Type B pancreatic cell (in vitro differentiated cells): ENCODE results near the gene ADA. TPM values are rescaled to one million over a fixed set of nuclear protein-coding genes. Genes with fewer than 3 reads are reported as not detected.

ENCODE experiments used
- DNase-seq: peaks from one replicate; pipeline ENCODE4 v3.0.0; 2021; ENCODE audit warnings: mixed read lengths; ENCODE audit not compliant: unreplicated experiment; ENCODE audit errors: extremely low spot score
- H3K27ac Mint-ChIP-seq: 2 replicates; pipeline ENCODE4 v1.8.0; 2021; ENCODE audit warnings: mild to moderate bottlenecking, mixed read lengths
- H3K27me3 Mint-ChIP-seq: 2 replicates; pipeline ENCODE4 v1.8.0; 2021; ENCODE audit warnings: mixed read lengths
- H3K36me3 Mint-ChIP-seq: 2 replicates; pipeline ENCODE4 v1.8.0; 2021; ENCODE audit warnings: mixed read lengths
- H3K4me1 Mint-ChIP-seq: one replicate; pipeline ENCODE4 v1.8.0; 2021; ENCODE audit warnings: mixed read lengths; ENCODE audit not compliant: unreplicated experiment
- H3K4me3 Mint-ChIP-seq: 2 replicates; pipeline ENCODE4 v1.8.0; 2021; ENCODE audit warnings: mild to moderate bottlenecking, mixed read lengths
- H3K9me3 Mint-ChIP-seq: 2 replicates; pipeline ENCODE4 v1.8.0; 2021; ENCODE audit warnings: mixed read lengths
- CTCF ChIP-seq: fragments of 200-600 bp; sonication (generic); conservative IDR thresholded peaks from 2 replicates; pipeline ENCODE4 v1.5.0; 2021; ENCODE audit warnings: antibody characterized with exemption, mild to moderate bottlenecking
- total RNA-seq: library from RNA; stranded (reverse); gene quantifications from 2 replicates; pipeline ENCODE4 v1.2.1, GENCODE V29; 2021; ENCODE audit warnings: low replicate concordance

The ADA gene
- total RNA-seq, 1 donor from 2014 or later: 15.1 TPM

DNA sequence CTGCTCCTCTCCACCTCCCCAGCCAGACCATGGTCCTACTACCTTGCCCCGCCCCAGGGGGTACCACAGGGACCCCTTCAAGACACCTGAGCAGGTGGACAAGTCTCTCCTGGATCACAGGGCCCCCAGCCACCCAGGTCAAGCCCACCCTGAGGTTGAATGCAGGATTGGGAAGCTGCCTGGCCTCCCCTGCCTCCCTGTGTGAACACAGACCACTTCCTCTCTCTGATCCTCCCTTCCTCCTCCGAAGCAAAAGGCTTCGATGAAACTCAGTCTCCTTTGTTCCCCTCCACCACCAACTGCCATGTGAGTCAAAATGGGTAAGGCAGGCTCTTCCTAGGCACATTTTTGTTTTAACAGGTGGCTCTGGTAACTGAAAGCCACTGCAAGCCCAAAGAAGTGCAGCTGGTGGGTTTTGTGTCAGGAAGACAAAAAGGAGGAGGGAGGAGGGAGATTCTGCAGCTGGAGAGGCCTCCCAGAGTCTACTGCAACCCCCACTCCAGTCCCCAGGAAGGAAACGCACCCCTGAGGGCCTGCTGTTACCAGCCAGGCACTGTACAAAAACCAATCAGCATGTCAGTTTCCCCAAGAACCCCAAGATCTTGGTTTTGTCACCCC lies 5.4 kb downstream of the ADA start:
- Mint-ChIP-seq H3K27ac (no peak overlapping the region), H3K36me3 (peaks cover 3% of the 10 kb centered on the region), H3K4me1 (peaks cover 38% of the 10 kb centered on the region), H3K27me3 (peaks cover 3% of the 10 kb centered on the region), H3K9me3 (no peaks in the 10 kb centered on the region), H3K4me3 (no peak overlapping the region)
- TF ChIP-seq CTCF: no peak
- DNase-seq: no peak

GRCh38 chr20:44644667-44645131 lies 6.8 kb downstream of the ADA start:
- Mint-ChIP-seq H3K4me1 (peaks cover 44% of the 10 kb centered on the region), H3K27ac (no peak overlapping the region), H3K36me3 (peaks cover 3% of the 10 kb centered on the region), H3K4me3 (no peak overlapping the region), H3K27me3 (peaks cover 3% of the 10 kb centered on the region), H3K9me3 (no peaks in the 10 kb centered on the region)
- TF ChIP-seq CTCF: no peak
- DNase-seq: no peak

DNA sequence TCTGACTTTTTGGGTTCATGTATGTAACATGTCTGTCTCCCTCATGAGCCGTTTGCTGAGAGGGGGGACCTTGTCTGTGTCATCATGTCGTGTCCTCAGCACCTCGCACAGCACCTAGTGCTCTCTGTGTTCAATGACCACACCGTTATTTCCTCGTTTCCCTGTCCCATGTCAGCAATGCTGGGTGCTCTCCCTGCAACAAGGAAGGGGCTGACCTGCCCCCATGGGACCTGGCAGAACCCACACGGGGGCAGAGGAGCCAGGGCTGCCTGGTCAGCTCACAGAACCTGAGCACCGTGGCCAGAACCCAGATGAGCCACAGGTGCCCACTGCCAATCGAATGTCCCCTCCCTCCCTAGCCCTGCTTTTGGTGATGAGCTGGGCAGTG lies 7.3 kb downstream of the ADA start:
- no peak overlapping the region for H3K4me3 Mint-ChIP-seq
- H3K4me1 Mint-ChIP-seq: peaks cover 44% of the 10 kb centered on the region

DNA sequence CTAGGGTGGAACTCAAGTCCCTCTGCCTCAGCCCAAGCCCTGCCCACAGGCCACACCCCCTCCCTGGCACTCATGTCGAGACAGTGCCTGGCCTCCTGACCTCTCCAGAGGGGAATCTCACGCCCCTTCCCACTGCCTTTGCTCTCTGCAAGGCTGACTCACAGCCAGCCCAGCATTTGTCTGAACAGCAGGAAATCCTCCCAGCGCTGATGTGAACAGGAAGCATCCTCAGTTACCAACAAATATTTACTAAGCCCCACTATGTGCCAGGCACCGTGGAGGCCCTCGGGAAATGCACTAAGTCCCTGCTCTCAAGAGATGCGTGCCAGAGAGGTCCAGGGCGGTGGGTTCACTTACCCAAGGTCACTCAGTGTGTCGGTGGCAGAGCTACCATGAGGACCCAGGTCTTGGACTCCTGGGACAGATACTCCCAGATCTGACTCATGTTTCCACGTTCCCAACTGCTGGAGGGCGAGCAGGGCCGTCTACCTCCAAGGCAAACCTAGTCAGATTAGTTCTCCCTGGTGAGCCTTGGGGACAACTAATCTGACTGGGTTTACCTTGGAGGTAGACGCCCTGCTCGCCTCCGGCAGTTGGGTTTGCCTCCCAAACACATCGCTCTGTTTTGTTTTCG lies 7.8 kb downstream of the ADA start:
- DNase-seq: no peak
- Mint-ChIP-seq H3K27me3 (no peaks in the 10 kb centered on the region), H3K4me3 (no peak overlapping the region), H3K27ac (no peak overlapping the region), H3K4me1 (peaks cover 49% of the 10 kb centered on the region), H3K36me3 (peaks cover 6% of the 10 kb centered on the region), H3K9me3 (no peaks in the 10 kb centered on the region)
- no peak for TF ChIP-seq CTCF

More for the DNA sequence above, 7.3 kb downstream of the ADA start:
- no peak for DNase-seq
- H3K27ac Mint-ChIP-seq: no peak overlapping the region
- H3K9me3 Mint-ChIP-seq: no peaks in the 10 kb centered on the region
- no peak for TF ChIP-seq CTCF
- peaks cover 3% of the 10 kb centered on the region for H3K36me3 Mint-ChIP-seq
- H3K27me3 Mint-ChIP-seq: peaks cover 1% of the 10 kb centered on the region

DNA sequence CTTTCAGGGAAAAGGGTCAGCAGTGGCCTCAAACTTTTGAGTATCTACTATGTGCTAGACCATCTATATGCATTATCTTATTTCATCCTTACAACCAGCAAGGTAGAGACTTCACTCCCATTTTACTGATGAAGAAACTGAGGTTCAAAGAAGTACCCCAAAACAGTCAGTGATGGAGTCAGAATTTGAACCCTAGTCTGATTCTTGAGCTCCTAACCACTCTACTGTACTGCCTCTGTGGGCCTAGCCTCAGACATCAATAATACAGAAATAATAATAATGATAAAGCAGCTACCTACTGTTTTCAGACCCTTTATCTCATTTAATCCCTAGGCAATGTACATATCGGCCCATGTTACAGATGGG lies 8.4 kb downstream of the ADA start:
- no peak overlapping the region for H3K27ac Mint-ChIP-seq

More for the DNA sequence above, 8.4 kb downstream of the ADA start:
- no peak for TF ChIP-seq CTCF
- Mint-ChIP-seq H3K36me3 (peaks cover 6% of the 10 kb centered on the region), H3K27me3 (no peaks in the 10 kb centered on the region), H3K4me3 (no peak overlapping the region), H3K4me1 (peaks cover 52% of the 10 kb centered on the region), H3K9me3 (no peaks in the 10 kb centered on the region)
- no peak for DNase-seq
